GM13976 (cell line): Measurements from ENCODE around the gene MCF2L2.

ENCODE experiments used
- DNase-seq: peaks from one replicate; pipeline ENCODE4 v3.0.0; 2012; ENCODE audit warnings: low spot score
- CTCF ChIP-seq: IDR thresholded peaks from 2 replicates; pipeline ENCODE4 v1.5.1; 2012; ENCODE audit warnings: borderline replicate concordance, mild to moderate bottlenecking; ENCODE audit not compliant: insufficient read depth; ENCODE audit errors: extremely low read depth, missing control alignments, control extremely low read depth
- in situ Hi-C: fragments of 300-500 bp; cut with MboI; formaldehyde crosslinking; loops from one replicate; pipeline ENCODE4 v1.12.0; 2022; ENCODE audit warnings: low sequenced_read_pairs, mixed read lengths, inconsistent platforms; ENCODE audit not compliant: unreplicated experiment

The MCF2L2 gene

DNA sequence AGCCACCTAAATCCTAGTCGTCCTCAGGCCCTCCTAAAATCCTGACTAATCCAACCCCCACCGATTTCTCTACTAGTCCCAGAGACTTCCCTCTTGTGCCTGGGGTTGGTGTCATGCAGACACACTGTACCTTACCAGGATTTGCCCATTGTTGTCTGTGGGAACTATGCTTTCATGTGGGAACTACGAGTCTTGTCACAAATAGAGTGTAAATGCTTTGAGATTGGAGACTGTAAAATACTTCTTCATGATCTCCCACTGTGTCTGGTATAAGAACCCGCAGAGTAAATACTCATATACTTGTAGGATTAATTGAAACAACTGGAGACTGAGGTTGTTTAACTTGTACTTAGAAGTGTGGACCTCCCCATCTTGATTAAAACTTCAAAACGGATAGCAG is 164.2 kb downstream of the MCF2L2 start:
- no peak for TF ChIP-seq CTCF
- in situ Hi-C loops = no loop called here
- no peak for DNase-seq

GRCh38 chr3:183262875-183263378 is 165.5 kb downstream of the MCF2L2 start:
- DNase-seq = no peak
- in situ Hi-C loops = no loop called here
- TF ChIP-seq CTCF = no peak

DNA sequence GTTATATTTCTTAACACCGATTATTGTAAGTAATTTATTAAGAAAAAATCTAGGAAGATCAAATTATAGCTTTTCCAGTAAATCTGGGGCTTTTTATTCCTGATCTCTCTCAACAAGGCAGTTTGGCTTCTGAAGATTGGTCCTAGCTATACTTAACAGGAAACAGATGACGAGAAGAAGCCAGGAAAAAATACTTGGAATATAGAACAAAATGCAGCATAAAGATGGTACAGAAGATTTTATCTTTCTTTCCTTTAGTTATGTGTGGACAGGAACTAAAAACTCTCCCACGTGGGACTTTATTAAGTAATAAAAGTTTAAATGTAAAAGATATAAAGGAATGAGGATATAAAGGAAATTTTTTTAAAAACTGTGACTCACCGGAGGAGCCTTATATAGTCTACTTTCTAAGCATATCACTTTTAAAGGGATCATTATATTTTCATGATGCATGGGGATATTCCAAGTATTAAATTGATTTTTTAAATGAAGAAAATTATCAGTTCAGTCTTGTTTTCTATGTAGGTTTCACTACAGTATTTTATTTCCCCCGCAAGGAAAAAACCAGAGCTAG is 167.2 kb downstream of the MCF2L2 start:
- in situ Hi-C loops = no loop called here
- no peak for DNase-seq
- no peak for TF ChIP-seq CTCF

- DNase-seq = no peak
- TF ChIP-seq CTCF = no peak
- in situ Hi-C loops = no loop called here
Measured at GRCh38 chr3:183260167-183260904, 168.1 kb downstream of the MCF2L2 start.

DNA sequence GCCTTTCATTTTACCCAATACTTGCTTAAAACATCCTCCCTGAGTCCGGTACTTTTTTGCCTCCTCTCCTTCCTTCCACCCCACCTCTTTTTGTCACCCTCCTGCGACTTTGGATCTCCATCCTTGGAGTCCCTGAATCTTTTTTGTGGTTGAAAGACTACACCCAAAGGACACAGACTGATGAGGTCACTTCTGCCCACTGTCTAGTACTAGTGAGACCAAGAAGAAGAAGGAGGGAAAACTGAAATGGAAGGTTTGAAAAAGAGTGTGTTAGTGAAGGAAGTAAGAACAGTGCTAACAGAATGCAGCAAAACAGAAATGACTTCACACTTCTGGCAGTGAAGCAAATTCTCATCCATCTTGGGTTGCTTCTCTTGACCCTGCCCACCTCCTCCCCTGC is 168.8 kb downstream of the MCF2L2 start:
- DNase-seq = no peak
- in situ Hi-C loops = no loop called here
- TF ChIP-seq CTCF = no peak

DNA sequence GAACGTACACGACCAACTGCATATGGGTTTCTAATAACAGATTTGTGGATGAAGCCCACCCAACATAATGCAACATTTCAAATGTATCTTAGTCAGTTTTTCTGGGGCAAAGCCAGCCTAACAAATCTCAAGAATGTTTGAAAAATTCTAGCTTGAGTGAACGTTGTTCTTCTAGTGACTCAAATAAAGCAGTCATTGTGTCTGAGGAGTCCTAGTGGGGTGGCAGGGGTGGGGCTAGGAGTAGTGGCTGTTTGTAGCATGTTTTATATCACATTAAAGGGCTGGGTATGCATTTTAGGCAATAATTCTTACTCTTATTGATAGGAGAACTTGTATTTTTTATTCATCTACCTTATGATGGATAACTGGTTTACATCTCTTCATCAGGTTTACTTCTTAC is 169.3 kb downstream of the MCF2L2 start:
- no peak for TF ChIP-seq CTCF
- no peak for DNase-seq
- in situ Hi-C loops = no loop called here
